ENCODE measurements around the gene ANTXR1.
A peak's percentile ranks its signal among the peaks of the same experiment; 100 is the strongest.
"Not testable (repeated sequence)": the region's sequence is repeated elsewhere in the genome, so short reads cannot be mapped to it uniquely, and the experiment has no call there.

ANTXR1 gene

DNA sequence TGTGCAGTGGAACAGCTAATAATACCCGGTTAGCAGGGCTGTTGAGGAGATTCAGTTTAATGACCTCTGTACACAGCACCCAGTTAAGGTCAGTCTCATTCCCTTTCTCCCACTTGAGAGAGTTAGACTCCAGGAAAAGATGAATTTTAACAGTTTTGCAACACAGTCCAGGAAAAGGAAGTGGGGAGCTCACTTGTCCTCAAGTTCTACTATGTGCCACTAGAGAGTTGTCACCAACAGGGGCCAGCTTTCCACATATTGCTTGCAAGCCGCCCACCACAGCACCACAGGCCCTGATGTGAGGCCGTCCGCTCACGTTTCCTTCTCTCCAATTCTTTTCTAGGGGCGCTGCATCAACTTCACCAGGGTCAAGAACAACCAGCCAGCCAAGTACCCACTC lies 231.9 kb downstream of the ANTXR1 start:
- DNase-seq: no peak

DNA sequence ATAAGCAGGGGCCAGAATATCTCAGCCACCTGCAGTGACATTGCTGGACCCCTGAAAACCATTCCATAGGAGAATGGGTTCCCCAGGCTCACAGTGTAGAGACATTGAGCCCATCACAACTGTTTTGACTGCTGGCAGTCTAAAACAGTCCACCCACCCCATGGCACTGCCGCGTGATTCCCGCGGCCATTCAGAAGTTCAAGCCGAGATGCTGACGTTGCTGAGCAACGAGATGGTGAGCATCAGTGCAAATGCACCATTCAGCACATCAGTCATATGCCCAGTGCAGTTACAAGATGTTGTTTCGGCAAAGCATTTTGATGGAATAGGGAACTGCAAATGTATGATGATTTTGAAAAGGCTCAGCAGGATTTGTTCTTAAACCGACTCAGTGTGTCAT lies 234.6 kb downstream of the ANTXR1 start:
- no peak for DNase-seq

DNA sequence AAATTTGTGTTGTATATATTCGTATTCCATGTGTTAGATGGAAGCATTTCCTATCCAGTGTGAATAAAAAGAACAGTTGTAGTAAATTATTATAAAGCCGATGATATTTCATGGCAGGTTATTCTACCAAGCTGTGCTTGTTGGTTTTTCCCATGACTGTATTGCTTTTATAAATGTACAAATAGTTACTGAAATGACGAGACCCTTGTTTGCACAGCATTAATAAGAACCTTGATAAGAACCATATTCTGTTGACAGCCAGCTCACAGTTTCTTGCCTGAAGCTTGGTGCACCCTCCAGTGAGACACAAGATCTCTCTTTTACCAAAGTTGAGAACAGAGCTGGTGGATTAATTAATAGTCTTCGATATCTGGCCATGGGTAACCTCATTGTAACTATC lies 235.3 kb downstream of the ANTXR1 start:
- no peak for DNase-seq

DNA sequence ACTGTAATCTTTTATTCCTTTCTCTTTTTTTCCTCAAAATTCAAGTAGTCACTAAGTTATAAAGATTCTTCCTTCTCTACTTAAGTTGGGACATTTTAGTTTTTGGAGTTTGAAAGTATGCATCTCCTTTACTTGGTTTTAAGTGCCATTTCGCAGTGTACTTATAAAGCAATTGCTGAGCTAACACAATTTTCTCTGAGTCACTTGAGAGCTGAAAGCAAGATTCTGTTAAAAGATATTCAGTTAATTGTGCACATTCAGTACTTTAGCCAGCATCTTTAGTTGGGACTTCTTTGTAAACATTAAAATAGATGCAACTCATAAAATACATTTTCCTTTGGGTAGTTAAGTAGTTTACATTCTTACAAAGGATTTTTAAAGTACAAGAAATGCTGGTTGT lies 238.0 kb downstream of the ANTXR1 start:
- DNase-seq: no peak

DNA sequence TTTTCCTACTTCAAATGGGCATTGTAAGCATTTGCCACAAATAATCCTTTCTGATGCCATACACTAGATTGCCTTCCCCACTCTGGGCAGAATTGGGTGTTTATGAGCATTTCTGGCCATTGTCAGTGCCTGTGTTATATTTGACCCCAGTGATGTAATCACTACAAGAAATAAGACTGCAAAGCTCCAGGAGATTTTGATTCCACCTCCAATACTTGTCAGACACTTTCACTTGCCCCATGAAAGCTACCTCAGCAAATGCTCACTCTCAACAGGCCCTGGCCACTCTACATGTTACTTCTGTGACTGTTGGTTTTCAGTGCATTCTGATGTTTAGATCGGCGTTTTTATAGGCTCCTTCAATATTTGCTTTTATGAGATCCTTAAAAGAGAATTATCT lies 239.0 kb downstream of the ANTXR1 start:
- DNase-seq: no peak

DNA sequence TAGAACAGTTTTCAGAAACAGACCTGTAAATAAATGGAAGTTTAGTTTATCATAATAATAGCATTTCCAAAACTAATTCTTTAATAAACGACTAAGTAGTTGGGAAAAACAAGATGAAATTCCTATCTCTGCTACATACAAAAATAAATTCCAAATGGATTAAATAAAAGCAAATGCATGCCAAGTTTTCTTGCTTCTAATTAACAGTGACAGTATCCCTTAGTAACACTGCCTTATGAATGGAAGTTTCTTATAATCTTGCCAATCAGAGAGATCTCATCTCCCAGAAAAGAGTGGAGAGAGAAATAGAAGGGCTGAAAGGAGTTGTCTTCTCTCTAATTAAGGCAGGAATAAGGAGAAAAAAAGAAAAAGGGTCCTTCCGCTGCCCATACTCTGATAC lies 240.1 kb downstream of the ANTXR1 start:
- no peak for DNase-seq

DNA sequence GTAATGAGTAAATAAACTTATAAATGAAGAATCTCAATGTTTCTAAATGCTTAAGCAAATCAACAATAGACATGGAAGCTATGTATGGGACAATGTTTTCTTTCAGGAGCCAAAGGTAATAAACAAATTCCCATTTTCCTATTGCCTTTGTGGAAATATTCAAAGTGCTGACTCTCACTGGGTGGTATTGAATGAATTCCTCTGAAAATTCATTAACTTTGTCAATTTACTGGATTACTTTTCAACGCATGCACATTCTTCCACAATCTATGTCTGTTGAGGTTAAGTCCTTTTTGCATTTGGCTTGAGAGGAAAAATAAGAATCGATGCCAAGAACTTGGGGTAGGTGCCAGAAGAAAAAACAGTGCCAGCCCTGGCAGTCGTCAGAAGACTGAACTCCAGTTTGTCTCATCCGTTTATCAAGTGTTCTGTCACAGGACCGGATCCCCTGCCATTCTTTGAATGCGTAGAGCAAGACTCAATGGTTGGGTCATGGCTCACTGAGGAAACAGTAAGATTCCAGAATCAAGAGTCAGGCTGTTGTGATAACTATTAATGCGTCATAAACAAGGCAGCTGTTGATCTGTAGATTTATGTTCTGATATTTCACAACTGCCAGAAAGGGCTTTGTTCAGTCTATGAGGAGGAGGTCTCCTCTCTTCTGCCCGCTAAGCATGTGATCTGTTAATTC lies 240.8 kb downstream of the ANTXR1 start:
- no peak for DNase-seq

DNA sequence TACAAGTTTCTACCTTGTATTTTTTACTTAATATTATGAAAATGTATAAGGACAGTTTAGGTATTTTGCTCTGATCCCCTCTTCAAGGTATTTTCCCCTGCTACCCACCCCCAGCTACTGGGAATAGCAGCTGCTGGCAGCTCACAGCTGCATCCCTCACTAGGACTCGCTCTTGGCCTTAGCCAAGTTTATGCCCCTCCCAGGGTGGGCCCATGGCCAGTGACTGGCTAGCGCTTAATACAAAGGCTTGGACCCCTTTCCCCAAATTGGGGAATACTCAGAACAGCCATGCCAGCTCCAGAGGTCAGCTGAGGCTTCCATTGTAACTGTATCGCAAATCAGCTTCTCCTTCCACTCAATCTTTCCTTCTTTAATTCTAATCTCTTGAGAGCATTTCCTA lies 242.8 kb downstream of the ANTXR1 start:
- DNase-seq: no peak

DNA sequence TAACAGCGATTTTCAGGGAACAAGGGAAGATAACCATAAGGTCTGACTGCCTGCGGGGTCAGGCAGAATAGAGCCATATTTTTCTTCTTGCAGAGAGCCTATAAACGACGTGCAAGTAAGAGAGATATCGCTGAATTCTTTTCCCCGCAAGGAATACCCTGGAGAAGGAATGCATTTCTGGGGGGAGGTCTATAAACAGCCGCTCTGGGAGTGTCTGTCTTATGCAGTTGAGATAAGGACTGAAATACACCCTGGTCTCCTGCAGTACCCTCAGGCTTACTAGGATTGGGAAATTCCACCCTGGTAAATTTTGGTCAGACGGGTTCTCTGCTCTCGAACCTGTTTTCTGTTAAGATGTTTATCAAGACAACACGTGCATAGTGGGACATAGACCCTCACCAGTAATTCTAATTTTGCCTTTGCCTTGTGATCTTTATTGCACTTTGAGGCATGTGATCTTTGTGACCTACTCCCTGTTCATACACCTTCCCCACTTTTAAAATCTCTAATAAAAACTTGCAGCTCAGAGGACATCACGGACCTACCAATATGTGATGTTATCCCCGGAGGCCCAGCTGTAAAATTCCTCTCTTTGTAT lies 247.1 kb downstream of the ANTXR1 start:
- not testable (repeated sequence) for DNase-seq

DNA sequence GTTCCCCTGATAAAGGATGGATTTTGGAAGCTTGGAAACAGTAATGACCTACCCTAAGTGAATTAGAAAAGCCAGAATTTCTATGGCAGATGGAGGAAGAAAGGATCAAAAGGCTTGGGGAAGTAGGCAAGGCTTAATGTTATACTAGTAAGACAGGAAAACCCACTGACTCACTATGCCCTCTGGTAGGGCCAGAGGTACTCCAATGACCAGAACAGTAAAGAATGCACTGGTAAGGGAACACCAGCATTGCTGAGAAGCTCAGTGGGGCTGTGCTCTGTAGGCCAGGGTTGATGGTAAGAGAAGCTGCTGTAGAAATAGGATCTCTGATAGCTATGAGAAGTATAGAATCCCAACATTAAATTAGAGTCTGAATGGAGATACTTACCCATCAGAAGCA lies 247.7 kb downstream of the ANTXR1 start:
- no peak for DNase-seq

DNA sequence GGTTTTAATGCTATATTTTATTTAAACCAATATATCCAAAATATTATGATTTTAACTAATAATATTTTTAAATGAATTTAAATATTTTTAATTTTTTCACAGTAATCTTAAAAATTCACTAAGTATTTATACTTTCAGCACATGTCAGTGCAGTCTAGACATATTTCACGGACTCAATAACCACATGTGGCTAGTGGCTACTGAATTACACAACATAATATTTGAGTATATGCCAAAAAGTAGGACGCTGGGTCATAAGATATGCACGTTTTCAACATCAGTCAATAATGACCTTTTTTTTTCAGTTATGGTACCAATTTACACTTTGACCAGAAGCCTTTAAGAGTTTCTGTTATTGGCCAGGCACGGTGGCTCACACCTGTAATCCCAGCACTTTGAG lies 256.4 kb downstream of the ANTXR1 start:
- no peak for DNase-seq

DNA sequence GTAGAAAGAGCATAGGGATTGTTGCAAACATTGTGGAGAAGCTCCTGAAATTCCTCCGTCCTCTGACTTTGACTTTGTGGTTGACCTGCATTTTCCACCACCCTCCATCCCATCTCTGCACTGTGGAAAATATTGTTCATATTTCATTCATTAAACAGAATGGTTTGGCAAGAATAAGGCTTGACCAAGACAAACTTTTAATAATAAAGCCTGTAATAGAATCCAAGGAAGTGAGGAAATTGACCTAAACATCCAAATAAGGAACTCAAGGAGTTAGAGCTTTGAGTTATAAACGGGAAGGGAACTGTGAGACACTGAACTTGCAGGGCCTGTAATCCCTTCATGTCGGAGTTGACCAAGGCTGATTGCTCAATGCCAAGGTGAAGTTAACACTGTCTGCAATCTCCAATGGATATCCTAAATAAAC lies 258.9 kb downstream of the ANTXR1 start:
- DNase-seq: no peak

DNA sequence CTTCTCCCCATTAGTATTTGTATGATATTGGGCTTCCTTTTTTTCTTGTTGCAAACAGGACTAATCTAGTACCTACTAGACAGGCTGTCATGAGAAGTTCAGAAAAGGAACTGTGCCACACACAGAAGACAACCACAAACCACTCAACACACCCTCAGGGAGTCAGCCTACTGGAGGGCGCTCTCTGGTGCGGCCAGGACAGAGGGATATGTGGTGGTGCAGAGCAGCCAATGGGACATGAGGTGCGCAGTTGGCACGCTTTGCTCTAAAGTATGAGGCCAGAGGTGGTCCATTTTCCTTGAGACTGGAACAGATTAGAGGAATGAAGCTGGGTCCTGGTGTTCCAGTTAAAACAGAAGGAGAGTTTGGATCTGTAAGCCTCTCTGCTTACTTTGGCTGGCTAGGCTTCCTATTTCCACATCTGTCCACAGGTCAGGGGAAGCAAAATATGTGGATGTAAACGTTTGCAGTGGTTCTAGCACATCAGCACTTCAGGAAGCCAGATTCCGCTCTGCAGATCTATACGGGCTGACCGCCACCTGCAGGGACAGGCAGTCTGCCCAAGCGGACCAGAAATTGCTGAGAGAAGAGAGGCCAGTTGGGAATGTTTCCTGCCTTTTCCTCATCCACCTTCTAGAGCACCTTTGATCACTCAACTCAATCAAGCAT lies 260.0 kb downstream of the ANTXR1 start:
- DNase-seq: peak; percentile 2

DNA sequence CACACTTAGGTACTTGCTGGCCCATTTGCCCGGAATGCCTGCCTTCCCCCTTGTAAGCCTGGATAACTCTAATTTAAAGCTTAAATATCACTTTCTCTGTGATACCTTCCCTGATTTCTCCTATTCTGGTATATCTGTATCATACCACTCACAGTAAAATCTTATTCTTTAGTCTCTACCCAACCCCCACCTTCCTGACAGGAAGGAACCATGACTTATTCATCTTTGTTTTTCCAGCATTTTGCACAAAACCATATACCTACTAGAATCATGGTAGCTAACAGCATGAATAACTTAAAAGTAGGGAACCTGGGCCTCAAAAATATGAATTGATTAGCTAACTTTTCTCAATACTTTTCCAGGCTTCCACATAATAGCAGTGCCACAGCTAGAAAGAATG lies 262.5 kb downstream of the ANTXR1 start:
- no peak for DNase-seq

DNA sequence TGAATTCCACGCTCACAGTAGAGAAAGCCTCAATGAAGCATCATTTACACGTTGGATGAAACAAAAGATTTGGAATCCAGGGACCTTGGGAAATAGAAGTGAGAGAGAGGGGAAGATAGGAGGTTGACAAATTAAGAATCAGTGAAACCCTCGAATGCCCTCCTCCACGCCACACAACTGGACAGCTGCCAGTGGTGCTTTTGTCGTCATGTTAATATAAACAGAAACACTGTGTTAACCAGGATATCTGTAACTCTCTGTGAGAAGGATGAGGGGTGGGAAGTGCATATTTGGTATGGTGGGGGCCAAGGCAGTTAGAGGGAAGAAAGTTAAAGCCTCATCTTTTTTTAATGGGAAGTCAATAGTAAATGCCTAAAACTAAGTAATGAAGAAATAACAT lies 265.4 kb downstream of the ANTXR1 start:
- no peak for DNase-seq

DNA sequence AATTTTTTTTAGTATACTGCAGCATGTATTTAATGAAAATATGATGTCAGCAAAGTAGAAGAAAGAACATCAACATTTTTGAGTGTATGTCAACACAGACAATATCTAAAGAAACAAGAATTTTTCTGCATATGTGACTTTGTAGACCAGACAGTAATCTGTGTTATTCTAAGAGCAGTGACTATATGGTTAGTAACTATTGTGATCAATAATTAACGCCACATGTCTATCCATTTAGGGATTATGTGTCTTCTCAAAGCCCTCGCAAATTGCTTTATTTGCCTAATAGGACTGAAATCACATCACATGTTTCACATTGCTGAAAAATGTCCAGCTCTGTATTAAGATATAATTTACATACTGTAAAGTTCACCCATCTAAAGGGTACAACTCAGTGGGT lies 266.2 kb downstream of the ANTXR1 start:
- no peak for DNase-seq

DNA sequence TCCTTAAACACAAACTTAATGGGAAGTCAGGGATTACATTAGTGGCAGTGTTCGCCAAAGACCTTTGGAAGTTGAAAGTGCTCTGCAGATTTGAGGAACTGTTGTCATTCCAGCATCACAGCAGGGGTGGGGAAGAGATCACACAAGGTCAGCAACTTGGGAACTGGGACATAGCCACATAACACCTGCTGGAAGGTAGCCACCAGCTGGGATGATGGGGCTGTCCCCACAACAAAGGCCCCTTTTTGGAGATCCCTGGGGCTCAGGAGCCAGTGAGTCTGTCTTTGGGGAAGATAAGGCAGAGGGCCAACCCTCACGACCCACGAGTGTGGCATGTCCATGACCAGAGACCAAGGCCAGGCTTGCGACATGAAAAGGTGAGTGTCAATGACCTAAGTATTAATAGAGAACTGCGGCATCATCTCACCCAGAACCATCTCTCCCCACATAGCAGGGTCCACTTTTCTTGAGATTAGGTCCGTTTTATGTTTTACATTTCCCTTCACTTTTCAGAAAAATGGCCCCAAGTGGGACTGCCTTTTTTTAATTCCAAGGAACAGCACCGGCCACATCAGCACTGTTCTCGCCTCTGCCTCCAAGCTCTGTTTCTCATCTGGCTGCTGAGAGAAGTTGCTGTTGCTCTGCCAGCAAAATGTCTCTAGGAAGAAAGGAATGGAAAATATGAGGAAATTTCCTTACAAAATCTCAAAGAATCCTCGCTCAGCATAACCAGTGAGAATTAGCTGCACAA lies 267.1 kb downstream of the ANTXR1 start:
- no peak for DNase-seq

DNA sequence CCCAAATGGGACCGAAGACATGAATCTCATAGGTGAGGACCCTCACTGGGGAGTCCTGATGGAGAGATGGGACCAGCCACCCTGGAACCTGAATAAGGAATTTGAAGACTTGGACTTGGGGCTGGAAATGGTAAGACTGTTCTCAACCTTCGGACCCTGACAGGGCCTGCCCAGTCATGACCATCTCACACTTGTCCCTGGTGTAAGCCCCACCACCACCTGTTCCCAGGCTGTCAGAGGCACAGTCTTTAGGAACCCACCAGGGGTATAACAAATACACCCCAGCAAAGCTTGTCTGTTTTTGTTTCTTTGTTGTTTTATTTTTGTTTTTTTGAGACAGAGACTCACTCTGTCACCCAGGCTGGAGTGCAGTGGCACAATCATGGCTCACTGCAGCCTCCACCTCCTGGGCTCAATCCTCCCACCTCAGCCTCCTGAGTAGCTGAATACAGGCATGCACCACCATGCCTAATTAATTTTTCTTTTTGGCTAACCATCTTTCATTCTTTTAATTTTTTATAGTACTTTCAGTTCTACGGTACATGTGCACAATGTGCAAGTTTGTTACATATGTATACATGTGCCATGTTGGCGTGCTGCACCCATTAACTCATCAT lies 267.9 kb downstream of the ANTXR1 start:
- no peak for DNase-seq

DNA sequence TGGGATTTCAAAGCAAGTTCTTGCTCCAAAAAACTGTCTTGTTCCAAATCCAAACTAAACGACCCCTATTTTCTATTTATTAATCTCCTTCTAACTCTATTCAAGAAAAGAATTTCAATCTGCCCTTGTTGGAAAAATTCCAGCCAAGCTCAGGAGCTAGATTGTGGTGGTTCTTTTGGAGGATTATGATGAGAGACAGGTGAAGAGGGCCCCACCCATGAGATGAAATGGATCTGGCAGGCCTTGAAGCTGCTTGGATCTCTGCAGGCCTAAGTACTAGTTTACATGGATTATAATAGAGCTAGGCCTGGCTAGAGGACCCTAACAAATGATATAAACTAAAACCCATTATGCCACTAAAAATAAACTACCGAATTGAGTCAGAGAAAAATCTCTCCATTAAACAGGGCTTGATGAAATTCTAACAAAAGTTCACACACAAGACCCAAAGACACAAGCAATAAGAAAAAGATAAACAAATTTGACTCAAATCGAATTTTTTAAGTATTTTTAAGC lies 272.5 kb downstream of the ANTXR1 start:
- no peak for DNase-seq

DNA sequence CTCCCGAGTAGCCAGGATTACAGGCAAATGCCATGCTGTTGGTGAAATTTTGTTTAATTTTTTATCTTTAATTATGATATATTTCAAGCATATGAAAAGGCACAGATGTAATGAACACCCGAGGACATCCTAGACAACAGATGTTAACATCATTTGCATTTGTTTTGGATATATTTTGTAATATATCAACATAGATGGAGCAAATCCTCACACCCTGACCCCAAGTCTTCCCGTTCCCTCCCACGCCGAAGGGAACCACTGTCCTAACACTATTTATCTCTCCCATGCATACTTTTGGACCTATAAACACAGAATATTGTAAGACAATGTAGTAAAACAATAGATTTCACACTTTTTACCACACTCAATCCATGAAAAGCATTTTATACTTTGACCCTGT lies 274.6 kb downstream of the ANTXR1 start:
- DNase-seq: no peak

DNA sequence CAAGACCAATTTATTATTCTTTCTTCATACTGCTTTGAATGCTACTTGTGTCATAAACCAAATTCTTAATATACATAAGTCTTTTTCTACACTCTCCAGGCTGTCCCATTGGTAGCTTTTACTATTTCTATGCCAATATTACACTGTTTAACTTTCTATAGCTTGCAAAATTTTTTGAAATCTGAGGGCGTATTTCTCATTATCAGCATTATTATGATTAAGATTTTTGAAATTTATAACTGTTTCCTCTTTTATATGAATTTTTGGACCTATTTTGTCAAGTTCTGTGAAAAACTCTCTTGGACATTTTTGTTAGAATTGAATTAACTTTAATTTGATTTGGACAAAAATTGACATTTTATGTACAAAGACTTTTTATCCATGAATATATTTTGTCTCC lies 275.4 kb downstream of the ANTXR1 start:
- DNase-seq: no peak

DNA sequence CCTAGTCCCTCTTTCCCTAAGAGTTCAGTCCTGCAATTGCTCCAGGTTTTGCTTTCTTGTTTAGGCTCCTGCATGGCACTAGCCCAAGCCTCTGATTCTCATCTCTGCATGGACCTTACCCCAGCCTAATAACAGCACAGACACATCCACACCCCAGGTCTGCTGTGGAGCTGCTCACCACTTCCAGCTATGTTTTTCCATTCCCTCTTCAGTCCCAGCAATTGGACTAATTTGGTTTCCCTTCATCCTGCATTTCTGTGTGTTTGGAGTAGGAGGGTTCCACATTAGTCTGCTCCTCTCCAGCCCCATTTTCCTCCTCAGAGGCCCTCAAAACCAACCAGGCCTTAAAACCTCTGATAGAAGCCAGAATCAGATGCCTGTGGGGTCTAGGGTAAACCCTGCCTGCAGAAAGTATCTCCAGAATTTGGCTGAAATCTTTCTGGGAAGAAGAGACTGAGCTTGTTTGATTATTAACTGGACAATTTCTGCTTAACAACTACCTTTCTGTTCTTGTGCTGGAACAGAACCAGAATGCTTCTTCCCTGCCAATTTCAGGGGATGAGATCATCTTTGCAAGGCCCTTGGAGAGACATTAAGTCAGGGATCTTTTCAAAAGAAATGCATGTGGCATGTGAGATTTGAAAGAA lies 278.1 kb downstream of the ANTXR1 start:
- no peak for DNase-seq

DNA sequence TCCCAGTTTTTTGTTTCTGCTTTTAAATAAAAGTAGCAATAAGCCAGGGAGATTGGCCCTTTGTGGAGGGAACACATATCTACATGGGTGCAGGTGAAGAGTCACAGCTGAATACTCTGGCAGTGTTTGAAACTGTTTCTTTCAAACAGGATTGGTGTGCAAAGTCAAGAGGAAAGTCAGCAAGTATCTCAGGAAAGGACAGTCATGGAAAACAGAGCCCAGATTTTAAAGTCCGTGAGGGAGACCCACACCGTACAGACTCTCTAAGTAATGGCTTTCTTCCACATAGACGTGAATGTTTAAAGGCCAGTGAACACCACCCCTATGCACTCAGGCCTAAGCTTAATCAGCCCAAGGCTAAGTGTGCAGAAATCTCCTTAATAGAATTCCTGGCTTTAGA lies 278.7 kb downstream of the ANTXR1 start:
- DNase-seq: no peak

Data from CD4-positive, alpha-beta T cell treated with Interleukin-21 for 1 hour (primary cell).